Activated CD8-positive, alpha-beta memory T cell treated with anti-CD3 and anti-CD28 coated beads, Interleukin-2, amount 50 U/mL, for 4 hours (primary cell): Measurements from ENCODE around the gene RREB1.
A peak's percentile ranks its signal among the peaks of the same experiment; 100 is the strongest.

Experiments
- DNase-seq: peaks from one replicate; pipeline ENCODE4 v3.0.0-alpha.2; 2020

RREB1 gene

GRCh38 chr6:7098993-7099392, 8.8 kb upstream of the RREB1 start:
- no peak for DNase-seq

GRCh38 chr6:7100072-7100752, 7.5 kb upstream of the RREB1 start:
- no peak for DNase-seq

GRCh38 chr6:7100753-7101081, 7.0 kb upstream of the RREB1 start:
- DNase-seq, result no peak

GRCh38 chr6:7101290-7101689, 6.5 kb upstream of the RREB1 start:
- no peak for DNase-seq

- no peak for DNase-seq
These were observed 3.0 kb upstream of the RREB1 start for GRCh38 chr6:7104752-7105151.

GRCh38 chr6:7106215-7106751, 1.5 kb upstream of the RREB1 start:
- DNase-seq, result no peak

GRCh38 chr6:7106752-7107577, 796 bp upstream of the RREB1 start:
- peak; percentile 71 for DNase-seq

- DNase-seq, result peak; percentile 53
These were observed 619 bp downstream of the RREB1 start for GRCh38 chr6:7108196-7108963.

GRCh38 chr6:7108964-7109836, 1.4 kb downstream of the RREB1 start:
- peak; percentile 42 for DNase-seq

GRCh38 chr6:7110092-7110792, 2.5 kb downstream of the RREB1 start:
- no peak for DNase-seq

- no peak for DNase-seq
These were observed 3.4 kb downstream of the RREB1 start for GRCh38 chr6:7111095-7111690.

- DNase-seq, result no peak
These were observed 4.4 kb downstream of the RREB1 start for GRCh38 chr6:7112171-7112570.

GRCh38 chr6:7112741-7113313, 5.1 kb downstream of the RREB1 start:
- DNase-seq, result peak; percentile 39

GRCh38 chr6:7114744-7115458, 7.1 kb downstream of the RREB1 start:
- no peak for DNase-seq

GRCh38 chr6:7115543-7116231, 7.9 kb downstream of the RREB1 start:
- no peak for DNase-seq

- DNase-seq, result no peak
These were observed 11.6 kb downstream of the RREB1 start for GRCh38 chr6:7119272-7119801.

GRCh38 chr6:7121700-7122241, 14.0 kb downstream of the RREB1 start:
- no peak for DNase-seq

GRCh38 chr6:7122684-7123083, 14.9 kb downstream of the RREB1 start:
- no peak for DNase-seq

- no peak for DNase-seq
These were observed 16.4 kb downstream of the RREB1 start for GRCh38 chr6:7124114-7124513.
